ENCODE results near the gene FAHD1. TPM values are rescaled to one million over a fixed set of nuclear protein-coding genes. Genes with fewer than 3 reads are reported as not detected.

FAHD1 gene
- total and polyA plus RNA-seq, 3 experiments from 2014 or later, result 19.3 to 26.7 (median 20.9) TPM

DNA sequence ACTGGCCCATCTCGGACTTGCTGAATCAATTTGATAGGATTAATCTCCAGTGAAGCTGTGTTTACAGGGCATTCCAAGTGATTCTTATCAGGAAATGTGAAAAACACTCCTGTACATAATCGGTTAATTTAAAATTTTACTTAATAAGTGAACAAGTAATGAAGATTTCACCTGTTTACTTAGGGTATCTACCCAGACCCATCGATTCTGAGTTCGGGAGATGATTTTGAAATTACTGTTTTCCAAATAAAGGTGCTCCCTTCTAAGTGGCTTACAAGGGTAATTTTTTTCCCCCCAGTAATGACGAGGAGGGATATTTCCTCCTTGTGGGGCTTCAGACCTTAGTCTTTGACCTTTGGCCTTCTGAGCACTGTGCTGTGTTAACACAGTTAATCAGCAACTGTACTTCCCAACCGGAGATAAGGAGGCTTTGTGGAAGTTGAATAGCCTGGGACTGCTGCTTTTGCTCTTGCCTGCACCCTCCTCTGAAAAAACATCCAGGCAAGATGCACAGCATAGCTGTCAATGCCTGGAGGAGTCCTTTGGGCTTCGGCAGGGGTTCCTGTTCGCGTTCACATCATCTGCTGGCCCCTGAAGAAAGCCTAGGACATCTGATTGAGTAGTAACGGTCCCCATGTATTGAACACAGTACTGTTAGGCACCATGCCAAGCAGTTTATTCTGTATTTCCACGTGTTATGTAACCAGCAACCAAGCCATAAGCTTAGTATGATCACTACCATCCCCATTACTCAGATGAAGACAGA lies 1.8 kb downstream of the FAHD1 start:
- CTCF ChIA-PET, result no interaction called here
- Mint-ChIP-seq H3K27me3 (no peaks in the 10 kb centered on the region), H3K27ac (peak overlapping the region in 5 of 8 donors; percentile 19 to 95 (median 36)), H3K36me3 (peaks cover 0 to 25% (median 2%) of the 10 kb centered on the region in 3 donors), H3K9me3 (no peaks in the 10 kb centered on the region), H3K4me3 (peak overlapping the region; percentile 29 to 73 (median 53)), H3K4me1 (peaks cover 32 to 62% (median 50%) of the 10 kb centered on the region in 3 donors)
- peak overlapping the region; percentile 7 for H3K27ac ChIP-seq (ENCODE audit: low read depth, low read length)
- H3K4me3 ChIP-seq (ENCODE audit: low read length), result no peak overlapping the region
- DNase-seq, result no peak
- no peaks in the 10 kb centered on the region for H3K36me3 ChIP-seq (ENCODE audit: insufficient read depth, low read length)
- POLR2A ChIA-PET, result no interaction called here
- H3K9me3 ChIP-seq (ENCODE audit: low read length), result no peaks in the 10 kb centered on the region
- peaks cover 36% of the 10 kb centered on the region for H3K4me1 ChIP-seq (ENCODE audit: insufficient read depth, low read length)
- no peaks in the 10 kb centered on the region for H3K27me3 ChIP-seq (ENCODE audit: insufficient read depth, low read length, poor library complexity, severe bottlenecking)

- ChIA-PET POLR2A (no interaction called here), CTCF (no interaction called here)
- no peaks in the 10 kb centered on the region for H3K9me3 ChIP-seq (ENCODE audit: low read length)
- no peaks in the 10 kb centered on the region for H3K36me3 ChIP-seq (ENCODE audit: insufficient read depth, low read length)
- no peak overlapping the region for H3K4me3 ChIP-seq (ENCODE audit: low read length)
- H3K27me3 ChIP-seq (ENCODE audit: insufficient read depth, low read length, poor library complexity, severe bottlenecking), result no peaks in the 10 kb centered on the region
- H3K27ac ChIP-seq (ENCODE audit: low read depth, low read length), result no peak overlapping the region
- no peak for DNase-seq
- peak overlapping the region in 1 of 8 donors; percentile 9 for H3K27ac Mint-ChIP-seq
- H3K4me3 Mint-ChIP-seq, result peak overlapping the region in 1 of 7 donors; percentile 6
- no peaks in the 10 kb centered on the region for H3K9me3 Mint-ChIP-seq
- H3K27me3 Mint-ChIP-seq, result no peaks in the 10 kb centered on the region
- peaks cover 25 to 49% (median 39%) of the 10 kb centered on the region in 3 donors for H3K4me1 Mint-ChIP-seq
- peaks cover 22% of the 10 kb centered on the region for H3K4me1 ChIP-seq (ENCODE audit: insufficient read depth, low read length)
- peaks cover 0 to 21% (median 2%) of the 10 kb centered on the region in 3 donors for H3K36me3 Mint-ChIP-seq
Measured at GRCh38 chr16:1830213-1830612, 3.2 kb downstream of the FAHD1 start.

- Histone ChIP-seq H3K4me3 (ENCODE audit: low read length) (no peak overlapping the region), H3K36me3 (ENCODE audit: insufficient read depth, low read length) (no peaks in the 10 kb centered on the region), H3K27me3 (ENCODE audit: insufficient read depth, low read length, poor library complexity, severe bottlenecking) (no peaks in the 10 kb centered on the region), H3K27ac (ENCODE audit: low read depth, low read length) (no peak overlapping the region), H3K4me1 (ENCODE audit: insufficient read depth, low read length) (peaks cover 16% of the 10 kb centered on the region), H3K9me3 (ENCODE audit: low read length) (no peaks in the 10 kb centered on the region)
- Mint-ChIP-seq H3K4me3 (peak overlapping the region in 1 of 7 donors; percentile 25), H3K36me3 (peaks cover 0 to 21% (median 2%) of the 10 kb centered on the region in 3 donors), H3K27me3 (no peaks in the 10 kb centered on the region), H3K9me3 (no peaks in the 10 kb centered on the region), H3K4me1 (peaks cover 20 to 41% (median 32%) of the 10 kb centered on the region in 3 donors), H3K27ac (peak overlapping the region in 1 of 8 donors; percentile 9)
- ChIA-PET POLR2A (no interaction called here), CTCF (no interaction called here)
- DNase-seq, result no peak
Measured at GRCh38 chr16:1831186-1832075, 4.4 kb downstream of the FAHD1 start.

DNA sequence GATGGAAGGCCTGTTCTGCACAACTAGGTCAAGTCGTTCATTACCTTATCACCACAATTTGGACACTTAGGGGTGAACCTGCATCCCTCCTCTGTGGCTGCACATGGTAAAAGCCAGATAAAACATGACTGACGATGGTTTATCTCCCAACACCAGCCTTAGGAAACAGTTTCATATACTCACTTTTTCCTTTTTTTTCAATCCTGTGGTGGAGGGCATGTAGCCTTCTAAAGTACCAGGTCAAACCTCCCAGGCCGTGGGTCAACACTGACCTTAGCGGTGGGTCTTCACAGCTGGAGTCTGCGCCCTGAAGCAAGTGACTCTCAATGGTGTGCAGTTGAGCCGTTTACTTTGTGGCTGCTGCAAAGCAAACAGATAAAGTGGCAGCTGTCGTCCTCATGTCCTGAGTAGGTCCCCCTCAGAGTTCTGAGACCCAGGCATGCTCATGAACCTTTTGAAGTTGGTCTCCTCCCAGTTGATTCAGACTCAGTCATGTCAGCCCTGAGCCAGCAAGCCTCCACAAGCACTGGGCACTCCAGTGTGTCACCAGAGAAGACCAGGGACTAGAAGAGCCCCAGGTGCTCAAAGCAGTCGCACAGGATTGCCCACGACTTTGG lies 5.9 kb downstream of the FAHD1 start:
- ChIA-PET POLR2A (interaction anchor here (0.8 kb wide), 1 partner anchor 30 kb away, joined by 4 read pairs; no protein-coding TSS in a partner anchor), CTCF (no interaction called here)
- peaks cover 11 to 29% (median 22%) of the 10 kb centered on the region in 3 donors for H3K4me1 Mint-ChIP-seq
- H3K27ac ChIP-seq (ENCODE audit: low read depth, low read length), result no peak overlapping the region
- peaks cover 12% of the 10 kb centered on the region for H3K4me1 ChIP-seq (ENCODE audit: insufficient read depth, low read length)
- no peaks in the 10 kb centered on the region for H3K9me3 Mint-ChIP-seq
- no peak overlapping the region for H3K4me3 Mint-ChIP-seq
- no peak for DNase-seq
- no peaks in the 10 kb centered on the region for H3K36me3 ChIP-seq (ENCODE audit: insufficient read depth, low read length)
- peaks cover 0 to 12% (median 2%) of the 10 kb centered on the region in 3 donors for H3K36me3 Mint-ChIP-seq
- no peak overlapping the region for H3K4me3 ChIP-seq (ENCODE audit: low read length)
- no peaks in the 10 kb centered on the region for H3K9me3 ChIP-seq (ENCODE audit: low read length)
- H3K27ac Mint-ChIP-seq, result peak overlapping the region in 4 of 8 donors; percentile 8 to 79 (median 38)
- H3K27me3 ChIP-seq (ENCODE audit: insufficient read depth, low read length, poor library complexity, severe bottlenecking), result no peaks in the 10 kb centered on the region
- no peaks in the 10 kb centered on the region for H3K27me3 Mint-ChIP-seq

DNA sequence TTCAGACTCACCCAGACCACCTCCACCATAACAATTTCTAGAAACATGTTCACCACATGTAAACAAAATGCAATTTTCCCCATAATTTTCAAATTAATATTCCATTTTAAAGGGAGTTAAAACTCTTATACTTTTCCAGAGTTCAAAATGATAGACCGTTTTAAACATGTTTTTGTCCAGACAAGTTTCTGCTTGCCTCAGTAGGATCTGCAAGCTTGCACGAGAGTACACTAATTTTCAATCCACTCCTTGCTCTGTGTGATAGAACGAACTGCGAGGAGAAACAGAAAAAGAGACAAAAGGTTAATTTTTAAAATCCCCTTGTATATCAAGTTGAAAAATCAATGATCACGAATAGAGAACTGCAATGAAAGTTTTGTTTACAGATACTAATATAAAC lies 7.1 kb downstream of the FAHD1 start:
- Histone ChIP-seq H3K27ac (ENCODE audit: low read depth, low read length) (no peak overlapping the region), H3K4me3 (ENCODE audit: low read length) (no peak overlapping the region), H3K27me3 (ENCODE audit: insufficient read depth, low read length, poor library complexity, severe bottlenecking) (no peaks in the 10 kb centered on the region), H3K9me3 (ENCODE audit: low read length) (no peaks in the 10 kb centered on the region), H3K4me1 (ENCODE audit: insufficient read depth, low read length) (peaks cover 3% of the 10 kb centered on the region), H3K36me3 (ENCODE audit: insufficient read depth, low read length) (no peaks in the 10 kb centered on the region)
- Mint-ChIP-seq H3K4me3 (no peak overlapping the region), H3K27me3 (no peaks in the 10 kb centered on the region), H3K4me1 (peaks cover 6 to 18% (median 13%) of the 10 kb centered on the region in 3 donors), H3K36me3 (peaks cover 0 to 12% (median 2%) of the 10 kb centered on the region in 3 donors), H3K27ac (no peak overlapping the region), H3K9me3 (no peaks in the 10 kb centered on the region)
- DNase-seq, result no peak
- ChIA-PET POLR2A (no interaction called here), CTCF (interaction anchor here (1.4 kb wide), 1 partner anchor 95 kb away, joined by 3 read pairs; no protein-coding TSS in a partner anchor)

DNA sequence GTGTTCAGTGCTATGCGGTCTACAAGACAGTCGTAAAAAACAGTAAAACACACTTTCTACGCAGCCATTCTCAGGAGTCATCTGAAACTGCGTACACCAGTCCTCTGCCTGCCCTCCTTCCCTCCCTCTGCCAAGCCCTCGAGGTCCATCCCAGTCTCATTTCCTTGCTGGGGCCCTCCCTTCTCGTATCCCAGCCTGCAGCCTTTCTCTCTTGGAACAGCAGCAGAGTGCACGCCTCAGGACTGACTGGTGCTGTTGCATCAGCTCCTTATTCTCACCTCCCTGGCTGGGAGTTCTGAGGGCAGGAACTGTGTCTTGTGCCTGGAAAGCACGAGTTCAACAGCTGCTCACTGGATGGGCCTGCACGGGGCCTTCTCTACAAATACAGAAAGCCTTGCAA lies 12.5 kb downstream of the FAHD1 start:
- no peaks in the 10 kb centered on the region for H3K27me3 Mint-ChIP-seq
- Histone ChIP-seq H3K27ac (ENCODE audit: low read depth, low read length) (no peak overlapping the region), H3K36me3 (ENCODE audit: insufficient read depth, low read length) (no peaks in the 10 kb centered on the region), H3K4me3 (ENCODE audit: low read length) (no peak overlapping the region), H3K4me1 (ENCODE audit: insufficient read depth, low read length) (no peaks in the 10 kb centered on the region), H3K27me3 (ENCODE audit: insufficient read depth, low read length, poor library complexity, severe bottlenecking) (no peaks in the 10 kb centered on the region), H3K9me3 (ENCODE audit: low read length) (no peaks in the 10 kb centered on the region)
- no peak overlapping the region for H3K27ac Mint-ChIP-seq
- ChIA-PET CTCF (interaction anchor here (1.2 kb wide), 1 partner anchor 39 kb away, joined by 3 read pairs; no protein-coding TSS in a partner anchor), POLR2A (no interaction called here)
- no peaks in the 10 kb centered on the region for H3K4me1 Mint-ChIP-seq
- H3K36me3 Mint-ChIP-seq, result no peaks in the 10 kb centered on the region
- no peaks in the 10 kb centered on the region for H3K9me3 Mint-ChIP-seq
- no peak for DNase-seq
- H3K4me3 Mint-ChIP-seq, result no peak overlapping the region

GRCh38 chr16:1845985-1846384 lies 19.0 kb downstream of the FAHD1 start:
- Histone ChIP-seq H3K27ac (ENCODE audit: low read depth, low read length) (no peak overlapping the region), H3K9me3 (ENCODE audit: low read length) (no peaks in the 10 kb centered on the region), H3K27me3 (ENCODE audit: insufficient read depth, low read length, poor library complexity, severe bottlenecking) (no peaks in the 10 kb centered on the region), H3K36me3 (ENCODE audit: insufficient read depth, low read length) (no peaks in the 10 kb centered on the region), H3K4me3 (ENCODE audit: low read length) (no peak overlapping the region), H3K4me1 (ENCODE audit: insufficient read depth, low read length) (no peaks in the 10 kb centered on the region)
- Mint-ChIP-seq H3K27ac (no peak overlapping the region), H3K4me1 (no peaks in the 10 kb centered on the region), H3K9me3 (no peaks in the 10 kb centered on the region), H3K27me3 (peaks cover 7 to 15% of the 10 kb centered on the region in 2 donors), H3K36me3 (no peaks in the 10 kb centered on the region), H3K4me3 (no peak overlapping the region)
- ChIA-PET POLR2A (no interaction called here), CTCF (no interaction called here)
- no peak for DNase-seq

Measured in CD8-positive, alpha-beta memory T cell (primary cell).